ENCODE data around the gene SMAD6.

The SMAD6 gene

GRCh38 chr15:66702035-66702786, at the start of gene SMAD6:
SMAD6 (plus strand) TSS chr15:66702236; CDS start chr15:66703259, 1,023 bp downstream.
- DNase-seq (ENCODE audit: low read depth in 2 of 2), result peak; percentile 22 to 31

- no peak for DNase-seq (ENCODE audit: low read depth in 2 of 2)
Observed at GRCh38 chr15:66652806-66653205, 49.2 kb upstream of the SMAD6 start.

GRCh38 chr15:66653398-66653797, 48.6 kb upstream of the SMAD6 start:
- DNase-seq (ENCODE audit: low read depth in 2 of 2), result no peak

GRCh38 chr15:66653852-66654251, 48.2 kb upstream of the SMAD6 start:
- DNase-seq (ENCODE audit: low read depth in 2 of 2), result no peak

- no peak for DNase-seq (ENCODE audit: low read depth in 2 of 2)
Observed at GRCh38 chr15:66654361-66654738, 47.7 kb upstream of the SMAD6 start.

GRCh38 chr15:66654739-66655375, 47.2 kb upstream of the SMAD6 start:
- no peak for DNase-seq (ENCODE audit: low read depth in 2 of 2)

GRCh38 chr15:66655511-66655910, 46.5 kb upstream of the SMAD6 start:
- DNase-seq (ENCODE audit: low read depth in 2 of 2), result no peak

GRCh38 chr15:66655997-66656396, 46.0 kb upstream of the SMAD6 start:
- no peak for DNase-seq (ENCODE audit: low read depth in 2 of 2)

GRCh38 chr15:66657185-66658020, 44.6 kb upstream of the SMAD6 start:
- no peak for DNase-seq (ENCODE audit: low read depth in 2 of 2)

GRCh38 chr15:66658044-66658443, 44.0 kb upstream of the SMAD6 start:
- no peak for DNase-seq (ENCODE audit: low read depth in 2 of 2)

- no peak for DNase-seq (ENCODE audit: low read depth in 2 of 2)
Observed at GRCh38 chr15:66658855-66659254, 43.2 kb upstream of the SMAD6 start.

GRCh38 chr15:66659384-66659783, 42.7 kb upstream of the SMAD6 start:
- DNase-seq (ENCODE audit: low read depth in 2 of 2), result no peak

- no peak for DNase-seq (ENCODE audit: low read depth in 2 of 2)
Observed at GRCh38 chr15:66661432-66662096, 40.5 kb upstream of the SMAD6 start.

- DNase-seq (ENCODE audit: low read depth in 2 of 2), result no peak
Observed at GRCh38 chr15:66662522-66662921, 39.5 kb upstream of the SMAD6 start.

GRCh38 chr15:66663664-66664063, 38.4 kb upstream of the SMAD6 start:
- DNase-seq (ENCODE audit: low read depth in 2 of 2), result no peak

- no peak for DNase-seq (ENCODE audit: low read depth in 2 of 2)
Observed at GRCh38 chr15:66670175-66670574, 31.9 kb upstream of the SMAD6 start.

- no peak for DNase-seq (ENCODE audit: low read depth in 2 of 2)
Observed at GRCh38 chr15:66670762-66671580, 31.1 kb upstream of the SMAD6 start.

GRCh38 chr15:66672867-66673266, 29.2 kb upstream of the SMAD6 start:
- no peak for DNase-seq (ENCODE audit: low read depth in 2 of 2)

GRCh38 chr15:66673410-66674322, 28.4 kb upstream of the SMAD6 start:
- no peak for DNase-seq (ENCODE audit: low read depth in 2 of 2)

GRCh38 chr15:66674756-66675155, 27.3 kb upstream of the SMAD6 start:
- no peak for DNase-seq (ENCODE audit: low read depth in 2 of 2)
